Stimulated activated CD8-positive, alpha-beta memory T cell treated with anti-CD3 and anti-CD28 coated beads, Interleukin-12 subunit alpha, Interleukin-12 subunit beta, amount 100 ng/mL, for 4 hours (primary cell): ENCODE data around the gene SPSB3.

Experiments
- DNase-seq: peaks from one replicate; pipeline ENCODE4 v3.0.0-alpha.2; 2020; ENCODE audit warnings: low read depth

The SPSB3 gene

GRCh38 chr16:1788708-1789100 is 6.3 kb upstream of the SPSB3 start:
- no peak for DNase-seq

DNA sequence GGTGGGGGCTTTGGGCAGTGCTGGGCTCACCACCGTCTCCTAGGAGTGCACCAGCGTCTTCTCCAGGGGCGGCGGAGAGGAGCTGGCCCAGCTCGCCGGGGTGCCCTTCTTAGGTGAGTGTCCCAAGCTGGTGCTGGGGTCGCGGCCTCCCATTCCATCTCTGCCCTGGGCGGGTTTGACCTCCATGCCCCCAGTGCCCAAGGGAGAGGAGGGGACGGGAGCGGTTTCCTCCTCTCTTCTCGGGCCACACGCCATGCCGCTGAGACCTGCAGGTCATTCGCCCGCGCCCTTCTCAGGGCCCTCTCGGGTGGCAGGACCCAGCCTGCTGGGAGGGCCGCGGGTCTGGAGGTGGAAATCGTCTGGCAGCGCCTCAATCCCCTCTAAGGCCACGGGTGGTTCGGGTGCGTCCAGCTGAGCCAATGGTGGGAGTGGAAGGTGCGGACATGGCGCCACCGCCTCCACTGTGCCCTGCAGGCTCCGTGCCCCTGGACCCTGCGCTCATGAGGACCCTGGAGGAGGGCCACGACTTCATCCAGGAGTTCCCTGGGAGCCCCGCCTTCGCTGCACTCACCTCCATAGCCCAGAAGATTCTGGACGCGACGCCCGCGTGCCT is 5.8 kb upstream of the SPSB3 start:
- DNase-seq: no peak

GRCh38 chr16:1787322-1788094 is 5.1 kb upstream of the SPSB3 start:
- DNase-seq: no peak

DNA sequence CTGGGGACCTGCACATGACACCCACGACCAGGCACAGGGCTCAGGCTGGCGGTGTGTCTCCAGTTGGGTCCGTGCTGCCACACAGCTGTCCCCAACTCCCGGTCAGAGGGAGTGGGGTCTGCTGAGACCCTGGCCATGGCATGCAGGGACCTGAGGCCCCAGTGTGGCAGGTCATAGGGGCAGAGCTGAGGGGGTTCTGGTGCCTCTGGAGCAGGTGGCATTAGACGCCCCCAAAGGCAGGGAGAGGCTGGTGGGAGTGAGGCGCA is 4.6 kb upstream of the SPSB3 start:
- DNase-seq: no peak

DNA sequence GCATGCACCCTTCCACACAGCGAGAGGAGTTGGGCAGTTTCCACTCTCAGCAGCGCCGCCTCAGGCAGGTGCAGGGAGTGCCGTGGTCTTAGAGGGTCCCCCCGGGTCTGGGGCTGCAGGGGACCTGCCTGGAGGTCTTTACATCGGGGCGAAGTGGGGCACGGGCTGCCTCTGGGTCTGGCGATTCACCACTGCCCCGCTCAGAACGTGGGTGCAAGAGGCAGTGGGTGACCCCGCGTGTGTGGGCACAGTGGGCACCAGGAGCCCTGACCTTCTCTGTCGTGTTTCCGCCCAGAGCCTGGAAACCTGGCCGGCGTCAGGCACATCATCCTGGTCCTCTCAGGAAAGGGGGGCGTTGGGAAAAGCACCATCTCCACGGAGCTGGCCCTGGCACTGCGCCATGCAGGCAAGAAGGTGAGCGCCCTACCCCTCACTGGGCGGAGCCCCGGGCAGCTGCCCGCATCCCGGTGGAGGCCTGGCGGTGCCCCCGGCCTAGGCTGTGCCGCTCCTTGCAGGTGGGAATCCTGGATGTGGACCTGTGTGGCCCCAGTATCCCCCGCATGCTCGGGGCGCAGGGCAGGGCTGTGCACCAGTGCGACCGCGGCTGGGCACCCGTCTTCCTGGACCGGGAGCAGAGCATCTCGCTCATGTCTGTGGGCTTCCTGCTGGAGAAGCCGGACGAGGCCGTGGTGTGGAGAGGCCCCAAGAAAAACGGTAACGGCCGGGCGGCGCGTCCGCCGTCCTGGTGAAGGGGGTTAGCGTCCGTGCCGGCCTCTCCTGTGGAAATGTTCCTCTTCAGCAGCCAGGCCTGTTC is 4.1 kb upstream of the SPSB3 start:
- no peak for DNase-seq

GRCh38 chr16:1785846-1786170 is 3.4 kb upstream of the SPSB3 start:
- no peak for DNase-seq

DNA sequence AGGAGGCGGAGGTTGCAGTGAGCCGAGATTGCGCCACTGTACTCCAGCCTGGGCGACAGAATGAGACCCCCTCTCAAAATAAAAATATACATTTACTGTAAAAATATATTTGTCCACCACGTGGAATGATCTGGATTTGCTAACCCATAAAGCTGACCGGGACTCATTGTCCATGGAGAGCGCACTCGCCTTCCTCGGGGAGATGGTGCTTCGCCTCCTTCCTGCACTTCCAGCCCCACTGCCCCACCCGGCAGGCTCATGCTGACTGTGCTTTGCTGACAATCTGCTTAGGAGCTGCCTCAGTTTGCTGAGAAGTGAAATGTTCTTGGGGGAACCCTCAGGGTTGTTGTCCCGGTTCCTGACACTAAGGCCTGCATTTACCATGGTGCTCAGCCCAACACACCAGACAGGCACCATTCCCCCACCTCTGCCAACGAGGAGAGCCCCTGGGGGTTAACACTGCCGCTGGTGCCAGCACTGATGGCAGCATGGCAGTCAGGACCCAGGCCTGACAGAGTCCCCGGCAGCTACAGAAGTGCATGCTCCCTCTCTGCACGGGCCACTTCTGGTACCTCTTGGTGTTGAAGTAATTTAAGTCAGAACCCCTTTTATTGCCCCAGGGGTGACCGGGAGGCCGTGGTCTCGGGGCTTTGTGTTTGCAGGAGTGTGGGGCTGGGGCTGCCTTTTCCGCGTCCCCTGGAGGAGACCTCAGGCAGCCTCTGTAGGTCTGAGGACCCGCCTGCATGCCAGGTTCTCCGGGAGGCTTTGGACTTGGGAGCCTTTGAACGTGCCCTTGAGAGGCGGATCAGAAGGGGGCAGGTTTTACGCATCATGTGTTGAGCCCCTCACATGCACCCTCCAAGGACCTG is 2.8 kb upstream of the SPSB3 start:
- DNase-seq: no peak

GRCh38 chr16:1781758-1782407 is 488 bp downstream of the SPSB3 start:
- no peak for DNase-seq

- no peak for DNase-seq
Measured at GRCh38 chr16:1781254-1781653, 1.1 kb downstream of the SPSB3 start.

DNA sequence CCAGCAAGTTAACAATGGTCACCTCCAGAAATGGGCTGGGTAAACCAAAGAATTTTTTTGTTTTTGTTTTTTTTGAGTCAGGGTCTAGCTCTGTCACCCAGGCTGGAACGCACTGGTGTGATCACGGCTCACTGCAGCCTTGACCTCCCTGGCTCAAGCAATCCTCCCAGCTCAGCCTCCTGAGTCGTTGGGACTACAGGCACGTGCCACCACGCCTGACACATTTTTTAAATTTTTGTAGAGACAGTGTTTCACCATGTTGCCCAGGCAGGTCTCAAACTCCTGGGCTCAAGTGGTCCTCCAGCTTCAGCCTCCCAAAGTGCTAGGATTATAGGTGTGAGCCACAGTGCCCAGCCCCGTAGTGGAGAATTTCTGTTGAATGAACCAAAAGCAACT is 1.7 kb downstream of the SPSB3 start:
- DNase-seq: no peak

DNA sequence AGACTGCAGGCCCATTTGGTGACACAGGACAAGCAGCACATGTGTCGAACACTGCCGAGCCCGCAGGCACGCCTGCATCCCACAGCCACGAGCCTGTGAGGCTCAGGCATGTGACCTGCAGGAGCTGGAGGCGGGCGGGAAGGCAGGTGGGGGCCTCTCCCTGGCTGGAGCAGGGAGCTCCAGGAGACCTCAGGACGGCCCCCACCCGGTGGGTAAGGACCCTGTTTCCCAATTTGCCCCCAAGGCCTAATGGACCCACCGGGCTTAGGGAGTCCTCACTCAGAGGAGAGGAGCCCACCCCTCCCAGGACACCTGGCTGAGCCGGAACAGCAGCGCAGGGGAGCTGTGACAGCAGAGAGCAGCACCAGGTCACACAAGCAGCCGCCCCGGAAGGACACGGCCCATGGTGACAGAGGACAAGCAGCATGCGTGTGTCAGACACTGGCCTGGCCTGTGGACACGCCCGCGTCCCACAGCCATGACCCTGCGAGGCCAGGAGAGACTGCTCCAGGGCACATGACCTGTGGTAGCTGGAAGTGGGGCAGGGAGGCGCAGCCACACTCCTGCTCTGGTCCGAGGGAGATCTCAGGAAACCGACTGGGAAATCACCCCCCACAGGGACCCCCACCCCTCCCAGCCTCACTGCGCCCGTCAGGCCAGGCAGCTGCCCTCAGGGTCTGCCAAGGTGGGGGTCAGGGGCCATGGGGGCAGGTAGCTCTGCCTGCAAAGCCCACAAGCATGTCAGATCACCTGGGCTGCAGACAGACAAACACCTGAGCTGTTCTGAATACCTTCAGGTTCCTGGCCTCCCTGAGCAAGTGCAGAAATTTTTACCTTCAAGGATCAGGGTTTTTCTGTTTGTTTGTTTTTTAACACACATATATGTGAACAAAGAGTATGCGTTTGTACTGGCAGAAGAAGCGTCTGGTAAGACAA is 2.4 kb downstream of the SPSB3 start:
- DNase-seq: no peak

- no peak for DNase-seq
Measured at GRCh38 chr16:1779234-1779701, 3.1 kb downstream of the SPSB3 start.

- DNase-seq: no peak
Measured at GRCh38 chr16:1778200-1779179, 3.9 kb downstream of the SPSB3 start.

GRCh38 chr16:1777375-1778199 is 4.8 kb downstream of the SPSB3 start:
- no peak for DNase-seq

GRCh38 chr16:1776991-1777374 is 5.4 kb downstream of the SPSB3 start:
- DNase-seq: no peak

DNA sequence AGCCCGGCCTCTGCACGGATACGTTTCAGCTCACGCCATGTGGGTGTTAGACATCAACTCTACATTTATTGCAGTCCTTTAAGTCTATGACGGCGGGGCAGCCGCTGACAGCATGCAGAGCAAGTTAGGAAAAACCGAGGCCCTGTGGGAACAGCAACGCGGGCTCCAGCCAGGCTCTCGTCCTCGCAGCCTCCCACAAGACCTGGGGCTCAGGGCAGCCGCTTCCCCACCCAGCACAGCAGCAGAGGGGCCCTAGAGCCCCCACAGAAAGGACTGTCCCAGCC is 5.8 kb downstream of the SPSB3 start:
- no peak for DNase-seq

GRCh38 chr16:1775846-1776671 is 6.3 kb downstream of the SPSB3 start:
- no peak for DNase-seq
